CD14-positive monocyte (primary cell): ENCODE measurements around the gene PTCD2. TPM values are rescaled to one million over a fixed set of nuclear protein-coding genes. Genes with fewer than 3 reads are reported as not detected.

Source experiments
- DNase-seq, 3 donors: peaks; one replicate each; pipeline ENCODE4 v3.0.0-alpha.2; 2011 to 2022
- H2AFZ ChIP-seq: 2 replicates; pipeline ENCODE4 v1.6.0; 2012; ENCODE audit warnings: mild to moderate bottlenecking, low read depth, low read length, inconsistent platforms; ENCODE audit not compliant: insufficient read depth, poor library complexity, severe bottlenecking
- H3K27ac ChIP-seq, 2 donors: 1 replicate in 1 of 2; 2 replicates in 1 of 2; pipeline ENCODE4 v1.5.1; 2012 to 2013; ENCODE audit warnings: low read length in 2 of 2, control low read depth in 1 of 2, inconsistent platforms in 1 of 2, low read depth in 1 of 2, mild to moderate bottlenecking in 1 of 2
- H3K27me3 ChIP-seq, 2 donors: one replicate each; pipeline versions ENCODE4 v1.6.0 to v1.6.1; 2011 to 2013; ENCODE audit warnings: low read length in 2 of 2; ENCODE audit not compliant: control insufficient read depth in 2 of 2, insufficient read depth in 2 of 2
- H3K36me3 ChIP-seq, 2 donors: replicated peaks in 1 of 2; 1 replicate in 1 of 2; 2 replicates in 1 of 2; pipeline versions ENCODE4 v1.5.1 to v1.6.1; 2012 to 2013; ENCODE audit warnings: low read length in 2 of 2, control low read depth in 1 of 2, inconsistent platforms in 1 of 2, mild to moderate bottlenecking in 1 of 2; ENCODE audit not compliant: insufficient read depth in 2 of 2, control insufficient read depth in 1 of 2
- H3K4me1 ChIP-seq, 2 donors: 1 replicate in 1 of 2; 2 replicates in 1 of 2; pipeline versions ENCODE4 v1.5.1 to v1.6.1; 2012 to 2013; ENCODE audit warnings: low read length in 2 of 2, control low read depth in 1 of 2, inconsistent platforms in 1 of 2, mild to moderate bottlenecking in 1 of 2, moderate library complexity in 1 of 2; ENCODE audit not compliant: insufficient read depth in 2 of 2, control insufficient read depth in 1 of 2
- H3K4me2 ChIP-seq: replicated peaks from 2 replicates; pipeline ENCODE3; 2012; ENCODE audit warnings: low read length, moderate library complexity, mild to moderate bottlenecking; ENCODE audit not compliant: poor library complexity, severe bottlenecking; ENCODE audit errors: extremely low read depth
- H3K4me3 ChIP-seq, 3 experiments: fragments of 200-600 bp in 1 of 3; sonication (generic) in 1 of 3; replicated peaks in 1 of 3; 1 replicate in 2 of 3; 2 replicates in 1 of 3; pipeline ENCODE4 v1.5.1; 2011 to 2013; ENCODE audit warnings: low read length in 3 of 3, mild to moderate bottlenecking in 3 of 3, control low read depth in 2 of 3, low read depth in 2 of 3, inconsistent platforms in 1 of 3, moderate library complexity in 1 of 3
- H3K79me2 ChIP-seq: 2 replicates; pipeline ENCODE4 v1.6.0; 2012; ENCODE audit warnings: mild to moderate bottlenecking, control low read depth, inconsistent platforms, low read length, moderate library complexity; ENCODE audit not compliant: insufficient read depth
- H3K9ac ChIP-seq: 2 replicates; pipeline ENCODE4 v1.6.0; 2017; ENCODE audit warnings: low read length, mild to moderate bottlenecking; ENCODE audit not compliant: insufficient read depth, poor library complexity, severe bottlenecking
- H3K9me3 ChIP-seq, 2 donors: replicated peaks in 1 of 2; 1 replicate in 1 of 2; 2 replicates in 1 of 2; pipeline versions ENCODE4 v1.5.1 to v1.6.1; 2012 to 2013; ENCODE audit warnings: low read length in 2 of 2, control low read depth in 1 of 2; ENCODE audit not compliant: control insufficient read depth in 1 of 2, insufficient read depth in 1 of 2
- H4K20me1 ChIP-seq: 2 replicates; pipeline ENCODE4 v1.6.0; 2012; ENCODE audit warnings: mild to moderate bottlenecking, low read length, control low read depth, moderate library complexity; ENCODE audit not compliant: insufficient read depth
- H3K27ac Mint-ChIP-seq, 7 donors: one replicate each; pipeline ENCODE4 v1.8.0; 2020; ENCODE audit warnings: mild to moderate bottlenecking in 7 of 7, mixed read lengths in 7 of 7, moderate library complexity in 6 of 7, inconsistent platforms in 2 of 7
- H3K27me3 Mint-ChIP-seq, 3 donors: one replicate each; pipeline ENCODE4 v1.8.0; 2021 to 2022; ENCODE audit warnings: low read depth in 3 of 3, mild to moderate bottlenecking in 3 of 3, mixed read lengths in 3 of 3, moderate library complexity in 3 of 3, inconsistent platforms in 1 of 3
- H3K36me3 Mint-ChIP-seq, 2 donors: one replicate each; pipeline ENCODE4 v1.8.0; 2020; ENCODE audit warnings: mixed read lengths in 2 of 2, inconsistent platforms in 1 of 2, mild to moderate bottlenecking in 1 of 2
- H3K4me1 Mint-ChIP-seq: one replicate; pipeline ENCODE4 v1.8.0; 2020; ENCODE audit warnings: mild to moderate bottlenecking, mixed read lengths
- H3K4me3 Mint-ChIP-seq, 2 donors: one replicate each; pipeline ENCODE4 v1.8.0; 2020; ENCODE audit warnings: mild to moderate bottlenecking in 2 of 2, mixed read lengths in 2 of 2, moderate library complexity in 1 of 2
- H3K9me3 Mint-ChIP-seq, 7 donors: one replicate each; pipeline ENCODE4 v1.8.0; 2020 to 2022; ENCODE audit warnings: mixed read lengths in 7 of 7, mild to moderate bottlenecking in 6 of 7, moderate library complexity in 6 of 7, inconsistent platforms in 2 of 7
- CTCF ChIP-seq: fragments of 200-600 bp; IDR thresholded peaks from one replicate; pipeline ENCODE4 v1.8.0; 2022; ENCODE audit warnings: antibody characterized with exemption, mild to moderate bottlenecking
- WGBS: methylation state at CpG from one replicate; pipeline ENCODE4 v1.1.5; 2013; ENCODE audit warnings: missing lambda C conversion rate; ENCODE audit not compliant: insufficient coverage; 5-methylcytosine and 5-hydroxymethylcytosine counted together
- intact Hi-C, 2 donors: fragments of 100-400 bp; cut with micrococcal nuclease; formaldehyde crosslinking; loops; one replicate each; pipeline versions ENCODE4 v1.15.0 to v1.15.1; 2023
- polyA plus RNA-seq, 3 donors: library from polyadenylated mRNA; depleted of rRNA in 1 of 3; unstranded in 2 of 3; stranded (reverse) in 1 of 3; fragments of 300-500 nt in 2 of 3; fragments of >200 nt in 1 of 3; fragmentation: Illumina TruSeq in 2 of 3; gene quantifications; 1 replicate in 2 of 3; 2 replicates in 1 of 3; pipeline ENCODE4 v1.2.3, GENCODE V29; 2012 to 2021

Gene PTCD2
- polyA plus RNA-seq, 3 donors: 1.6 to 2.2 (median 1.8) TPM

GRCh38 chr5:72294473-72294872, 25.7 kb upstream of the PTCD2 start:
- no CpG with 5 or more reads among the region's 2 CpGs for WGBS
- no peak for TF ChIP-seq CTCF
- H3K36me3 ChIP-seq: peaks cover 39 to 64% of the 10 kb centered on the region in 2 donors
- H3K27me3 Mint-ChIP-seq: peaks cover 0 to 1% (median 0%) of the 10 kb centered on the region in 3 donors
- intact Hi-C loops: no loop called here
- no peak overlapping the region for H3K4me2 ChIP-seq
- no peak overlapping the region for H2AFZ ChIP-seq
- H4K20me1 ChIP-seq: no peaks in the 10 kb centered on the region
- H3K4me3 Mint-ChIP-seq: no peak overlapping the region
- H3K79me2 ChIP-seq: peaks cover 9% of the 10 kb centered on the region
- H3K27me3 ChIP-seq: no peaks in the 10 kb centered on the region
- peaks cover 36 to 42% of the 10 kb centered on the region in 2 donors for H3K36me3 Mint-ChIP-seq
- H3K9me3 Mint-ChIP-seq: no peaks in the 10 kb centered on the region
- H3K4me1 Mint-ChIP-seq: peaks cover 8% of the 10 kb centered on the region
- no peak overlapping the region for H3K9ac ChIP-seq
- no peak overlapping the region for H3K27ac ChIP-seq
- H3K4me1 ChIP-seq: no peaks in the 10 kb centered on the region
- no peak overlapping the region for H3K27ac Mint-ChIP-seq
- no peak overlapping the region for H3K4me3 ChIP-seq
- DNase-seq: no peak
- no peaks in the 10 kb centered on the region for H3K9me3 ChIP-seq

GRCh38 chr5:72295539-72295938, 24.6 kb upstream of the PTCD2 start:
- Histone ChIP-seq H3K4me1 (no peaks in the 10 kb centered on the region), H3K27me3 (no peaks in the 10 kb centered on the region), H3K36me3 (peaks cover 32 to 55% of the 10 kb centered on the region in 2 donors), H3K79me2 (peaks cover 11% of the 10 kb centered on the region), H3K4me3 (no peak overlapping the region), H4K20me1 (no peaks in the 10 kb centered on the region), H3K9ac (no peak overlapping the region), H2AFZ (no peak overlapping the region), H3K4me2 (no peak overlapping the region), H3K9me3 (no peaks in the 10 kb centered on the region), H3K27ac (no peak overlapping the region)
- peaks cover 9% of the 10 kb centered on the region for H3K4me1 Mint-ChIP-seq
- no peak overlapping the region for H3K4me3 Mint-ChIP-seq
- no peaks in the 10 kb centered on the region for H3K9me3 Mint-ChIP-seq
- TF ChIP-seq CTCF: no peak
- H3K27me3 Mint-ChIP-seq: no peaks in the 10 kb centered on the region
- WGBS: 80% methylated on average over 1 of the region's 4 CpGs
- no peak overlapping the region for H3K27ac Mint-ChIP-seq
- peaks cover 34 to 39% of the 10 kb centered on the region in 2 donors for H3K36me3 Mint-ChIP-seq
- intact Hi-C loops: no loop called here
- DNase-seq: no peak
